Testis (tissue), 3 donors: ENCODE results near the gene TMEM150C. TPM values are rescaled to one million over a fixed set of nuclear protein-coding genes. Genes with fewer than 3 reads are reported as not detected.
A peak's percentile ranks its signal among the peaks of the same experiment; 100 is the strongest.

ENCODE experiments used
- DNase-seq: peaks from one replicate; pipeline ENCODE4 v3.0.0-alpha.2; 2019
- H3K27ac ChIP-seq, 2 donors: fragments of 200-600 bp; sonication (generic); one replicate each; pipeline ENCODE4 v1.5.1; 2019
- H3K27me3 ChIP-seq: fragments of 200-600 bp; sonication (generic); one replicate; pipeline ENCODE4 v1.5.1; 2019
- H3K36me3 ChIP-seq: fragments of 200-600 bp; sonication (generic); one replicate; pipeline ENCODE4 v1.5.1; 2017; ENCODE audit warnings: low read depth; ENCODE audit errors: missing control alignments
- H3K4me1 ChIP-seq: fragments of 200-600 bp; sonication (generic); one replicate; pipeline ENCODE4 v1.5.1; 2019
- H3K4me3 ChIP-seq, 2 donors: fragments of 200-600 bp; sonication (generic); one replicate each; pipeline ENCODE4 v1.5.1; 2017 to 2019
- H3K9me3 ChIP-seq: fragments of 200-600 bp; sonication (generic); one replicate; pipeline ENCODE4 v1.5.1; 2017
- POLR2A ChIP-seq: fragments of 450-650 bp; IDR thresholded peaks from one replicate; pipeline ENCODE4 v1.6.1; 2017; ENCODE audit warnings: antibody characterized with exemption, mild to moderate bottlenecking, moderate library complexity
- WGBS, 2 donors: methylation state at CpG; one replicate each; pipeline ENCODE4 v1.1.5; 2018; 5-methylcytosine and 5-hydroxymethylcytosine counted together
- intact Hi-C: fragments of 100-400 bp; cut with DNase I; formaldehyde crosslinking; loops from one replicate; pipeline ENCODE4 v1.15.1; 2023; ENCODE audit warnings: low total_unique reads
- polyA plus RNA-seq: library from polyadenylated mRNA; stranded (reverse); fragments of 350-450 nt; fragmentation: Illumina TruSeq; extraction: RNeasy Lipid Tissue Mini Kit (QIAGEN cat#74804); gene quantifications from one replicate; pipeline ENCODE4 v1.2.3, GENCODE V29; 2014; ENCODE audit warnings: low read depth, low replicate concordance; ENCODE audit not compliant: insufficient read depth
- total RNA-seq, 2 donors: library from RNA; depleted of rRNA; stranded (reverse); fragments of >200 nt; gene quantifications; one replicate each; pipeline ENCODE4 v1.2.3, GENCODE V29; 2016
- TF ChIP-seq, protein P1 (sequence below), 3 experiments: fragments of 450-650 bp in 2 of 3; fragments of 200-600 bp in 1 of 3; sonication (generic) in 1 of 3; IDR thresholded peaks; one replicate each; pipeline ENCODE4 v1.5.1; 2016 to 2019; ENCODE audit warnings: antibody characterized with exemption in 3 of 3, mild to moderate bottlenecking in 2 of 3, moderate library complexity in 1 of 3

Gene TMEM150C
- total and polyA plus RNA-seq, 3 donors from 2014 or later = 7.2 to 11.4 (median 7.7) TPM

DNA sequence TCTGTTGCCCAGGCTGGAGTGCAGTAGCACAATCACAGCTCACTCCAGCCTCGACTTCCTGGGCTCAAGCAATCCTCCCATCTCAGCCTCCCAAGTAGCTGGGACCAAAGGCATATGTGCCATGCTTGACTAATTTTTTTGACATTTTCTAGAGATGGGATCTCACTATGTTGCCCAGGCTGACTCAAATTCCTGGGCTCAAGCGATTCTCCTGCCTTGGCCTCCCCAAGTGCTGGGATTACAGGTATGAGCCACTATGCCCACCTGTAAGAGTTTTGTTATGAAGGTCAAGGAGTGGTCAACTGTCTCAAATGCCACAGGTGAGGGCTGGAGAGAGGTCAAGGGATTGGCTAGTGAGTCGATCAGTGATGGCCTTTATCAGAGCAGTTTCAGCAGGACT, 32.5 kb downstream of the TMEM150C start:
- H3K4me1 ChIP-seq = no peaks in the 10 kb centered on the region
- intact Hi-C loops = no loop called here

DNA sequence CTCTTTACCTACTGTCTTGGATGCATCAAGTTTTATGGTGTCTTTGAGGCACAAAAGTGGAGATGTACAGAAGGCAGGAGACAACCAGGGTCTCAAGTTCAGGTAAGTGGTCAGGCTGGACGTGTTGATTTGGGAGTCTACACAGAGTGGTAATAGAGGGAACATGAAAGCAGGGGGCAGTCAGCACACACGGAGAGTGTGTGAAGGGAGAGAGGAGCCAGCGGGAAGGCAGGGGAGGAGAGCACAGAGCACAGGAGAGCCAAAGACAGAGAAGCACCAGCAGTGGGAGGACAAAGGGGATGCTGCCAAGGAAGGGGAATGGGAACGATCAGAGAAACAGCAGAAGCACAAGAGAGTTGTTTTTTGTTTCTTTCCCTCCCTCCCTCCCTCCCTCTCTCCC, 32.9 kb downstream of the TMEM150C start:
- WGBS, 2 donors = 45 to 50% methylated on average over 4 of the region's 4 CpGs
- Histone ChIP-seq H3K27me3 (no peaks in the 10 kb centered on the region), H3K4me1 (no peaks in the 10 kb centered on the region), H3K4me3 (no peak overlapping the region), H3K36me3 (no peaks in the 10 kb centered on the region), H3K27ac (no peak overlapping the region), H3K9me3 (no peaks in the 10 kb centered on the region)
- DNase-seq = peak; percentile 21
- no peak for TF ChIP-seq POLR2A
- TF ChIP-seq, protein P1, sequence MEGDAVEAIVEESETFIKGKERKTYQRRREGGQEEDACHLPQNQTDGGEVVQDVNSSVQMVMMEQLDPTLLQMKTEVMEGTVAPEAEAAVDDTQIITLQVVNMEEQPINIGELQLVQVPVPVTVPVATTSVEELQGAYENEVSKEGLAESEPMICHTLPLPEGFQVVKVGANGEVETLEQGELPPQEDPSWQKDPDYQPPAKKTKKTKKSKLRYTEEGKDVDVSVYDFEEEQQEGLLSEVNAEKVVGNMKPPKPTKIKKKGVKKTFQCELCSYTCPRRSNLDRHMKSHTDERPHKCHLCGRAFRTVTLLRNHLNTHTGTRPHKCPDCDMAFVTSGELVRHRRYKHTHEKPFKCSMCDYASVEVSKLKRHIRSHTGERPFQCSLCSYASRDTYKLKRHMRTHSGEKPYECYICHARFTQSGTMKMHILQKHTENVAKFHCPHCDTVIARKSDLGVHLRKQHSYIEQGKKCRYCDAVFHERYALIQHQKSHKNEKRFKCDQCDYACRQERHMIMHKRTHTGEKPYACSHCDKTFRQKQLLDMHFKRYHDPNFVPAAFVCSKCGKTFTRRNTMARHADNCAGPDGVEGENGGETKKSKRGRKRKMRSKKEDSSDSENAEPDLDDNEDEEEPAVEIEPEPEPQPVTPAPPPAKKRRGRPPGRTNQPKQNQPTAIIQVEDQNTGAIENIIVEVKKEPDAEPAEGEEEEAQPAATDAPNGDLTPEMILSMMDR (IDR thresholded peaks at IDR 0.05) = no peak
- intact Hi-C loops = no loop called here

More for the DNA sequence above, 32.5 kb downstream of the TMEM150C start:
- no peaks in the 10 kb centered on the region for H3K9me3 ChIP-seq
- WGBS, 2 donors = 87% methylated on average over 3 of the region's 3 CpGs
- TF ChIP-seq, protein P1 (IDR thresholded peaks at IDR 0.05) = no peak
- TF ChIP-seq POLR2A = no peak
- H3K27ac ChIP-seq = no peak overlapping the region
- DNase-seq = no peak
- H3K4me3 ChIP-seq = no peak overlapping the region
- H3K27me3 ChIP-seq = no peaks in the 10 kb centered on the region
- no peaks in the 10 kb centered on the region for H3K36me3 ChIP-seq

DNA sequence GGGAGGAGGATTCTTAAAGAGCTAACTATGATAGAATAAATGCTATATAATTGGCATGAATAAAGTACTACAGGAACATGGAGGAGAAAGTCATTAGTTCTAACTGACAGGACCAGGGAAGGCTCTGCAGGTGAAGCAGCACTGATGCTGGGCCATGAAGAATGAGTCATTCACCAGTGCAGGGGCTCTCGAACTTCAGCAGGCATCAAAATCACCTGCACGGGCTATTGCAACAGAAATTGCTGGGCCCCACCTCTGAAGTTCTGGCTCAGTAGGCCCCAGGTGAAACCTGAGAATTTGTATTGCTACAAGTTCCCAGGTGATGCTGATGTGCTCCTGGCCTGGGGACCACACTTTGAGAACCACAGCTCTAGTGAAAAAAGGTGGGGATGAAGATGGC, 33.7 kb downstream of the TMEM150C start:
- Histone ChIP-seq H3K27ac (no peak overlapping the region), H3K4me1 (no peaks in the 10 kb centered on the region), H3K36me3 (no peaks in the 10 kb centered on the region), H3K9me3 (no peaks in the 10 kb centered on the region), H3K27me3 (no peaks in the 10 kb centered on the region), H3K4me3 (no peak overlapping the region)
- intact Hi-C loops = no loop called here
- no peak for DNase-seq
- TF ChIP-seq POLR2A = no peak
- TF ChIP-seq, protein P1 (IDR thresholded peaks at IDR 0.05) = no peak
- WGBS, 2 donors = 92 to 95% methylated on average over 2 of the region's 2 CpGs

DNA sequence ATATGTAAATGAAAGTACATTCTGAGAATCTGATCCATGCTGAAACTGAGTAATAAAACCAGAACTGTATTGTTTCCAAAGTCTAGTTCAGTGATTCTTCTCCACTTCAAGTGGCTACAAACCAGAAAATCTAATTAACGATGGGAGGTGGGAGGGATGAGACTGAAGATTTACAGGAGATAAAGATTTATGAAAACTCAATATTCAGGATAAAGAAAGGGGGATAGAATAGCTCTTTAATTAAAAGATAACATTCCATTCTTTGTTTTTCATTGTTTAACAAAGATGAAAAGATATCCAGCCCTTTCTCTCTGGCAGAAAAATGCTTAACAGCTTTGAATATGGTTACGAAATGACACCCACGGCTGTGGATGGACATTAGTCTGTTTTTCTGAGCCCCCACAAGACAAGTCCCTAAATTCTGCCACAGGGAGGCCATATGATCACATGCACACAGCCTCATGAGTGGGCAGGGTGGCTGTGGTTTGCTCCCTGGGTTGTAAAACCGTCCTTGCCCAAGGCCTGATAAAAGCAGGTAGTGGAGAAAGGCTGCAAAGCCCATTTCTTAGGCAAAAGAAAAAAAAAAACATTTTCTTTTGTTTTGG, 36.4 kb downstream of the TMEM150C start:
- DNase-seq = no peak
- Histone ChIP-seq H3K36me3 (no peaks in the 10 kb centered on the region), H3K4me1 (no peaks in the 10 kb centered on the region), H3K27me3 (no peaks in the 10 kb centered on the region), H3K9me3 (no peaks in the 10 kb centered on the region), H3K27ac (no peak overlapping the region), H3K4me3 (no peak overlapping the region)
- TF ChIP-seq, protein P1 (IDR thresholded peaks at IDR 0.05) = no peak
- TF ChIP-seq POLR2A = no peak
- WGBS, 2 donors = 61 to 72% methylated on average over 4 of the region's 4 CpGs
- intact Hi-C loops = no loop called here

DNA sequence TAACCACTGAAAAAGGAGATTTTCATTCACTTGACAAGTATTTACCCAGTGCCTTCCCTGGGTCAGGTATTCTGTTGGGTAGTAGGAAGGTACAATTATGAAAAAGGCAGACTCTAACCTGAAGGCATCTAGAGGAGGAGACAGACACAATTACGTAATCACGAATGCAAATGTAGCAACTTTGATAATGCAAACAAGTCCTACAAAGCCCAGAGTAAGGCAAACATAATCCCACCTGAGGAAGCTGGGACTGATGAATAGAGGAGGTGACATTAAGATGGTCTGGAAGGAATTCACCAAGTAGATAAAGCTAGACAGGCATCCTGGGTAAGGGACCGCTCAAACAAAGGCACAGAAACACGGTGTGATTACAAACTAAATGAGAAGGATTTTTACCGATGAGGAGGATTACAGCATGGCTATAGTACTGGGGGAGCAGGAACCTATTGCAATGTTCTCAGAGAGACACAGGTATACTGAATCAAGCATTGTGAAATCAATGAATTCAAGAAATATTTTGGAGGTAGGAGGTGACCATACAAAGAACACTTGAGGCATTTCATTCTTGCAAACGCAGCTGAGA, 37.1 kb downstream of the TMEM150C start:
- H3K36me3 ChIP-seq = no peaks in the 10 kb centered on the region
- H3K4me3 ChIP-seq = no peak overlapping the region
- intact Hi-C loops = no loop called here
- no peak overlapping the region for H3K27ac ChIP-seq
- H3K9me3 ChIP-seq = no peaks in the 10 kb centered on the region
- no peaks in the 10 kb centered on the region for H3K27me3 ChIP-seq
- no peak for DNase-seq
- 74 to 81% methylated on average over 6 of the region's 6 CpGs for WGBS, 2 donors
- no peaks in the 10 kb centered on the region for H3K4me1 ChIP-seq
- TF ChIP-seq, protein P1 (IDR thresholded peaks at IDR 0.05) = no peak
- TF ChIP-seq POLR2A = no peak
